HEK293T (cell line): ENCODE results near the gene GLOD5.
"Not testable (repeated sequence)": the region's sequence is repeated elsewhere in the genome, so short reads cannot be mapped to it uniquely, and the experiment has no call there.

Experiments
- ARNT ChIP-seq: fragments of 450-650 bp; IDR thresholded peaks from 2 replicates; pipeline ENCODE4 v1.6.1; 2017; ENCODE audit warnings: mild to moderate bottlenecking
- BHLHE40 ChIP-seq: fragments of 450-650 bp; IDR thresholded peaks from 2 replicates; pipeline ENCODE4 v1.6.1; 2016; ENCODE audit warnings: mild to moderate bottlenecking, moderate library complexity, borderline replicate concordance
- CTBP1 ChIP-seq: fragments of 450-650 bp; IDR thresholded peaks from 2 replicates; pipeline ENCODE4 v1.6.1; 2016; ENCODE audit warnings: borderline replicate concordance
- ELF4 ChIP-seq: fragments of 450-650 bp; IDR thresholded peaks from 2 replicates; pipeline ENCODE4 v1.6.1; 2017; ENCODE audit warnings: antibody characterized with exemption
- FOXA1 ChIP-seq: fragments of 450-650 bp; IDR thresholded peaks from 2 replicates; pipeline ENCODE4 v1.6.1; 2016; ENCODE audit warnings: mild to moderate bottlenecking
- FOXM1 ChIP-seq: fragments of 450-650 bp; IDR thresholded peaks from 2 replicates; pipeline ENCODE4 v1.6.1; 2017; ENCODE audit warnings: mild to moderate bottlenecking, borderline replicate concordance
- L3MBTL2 ChIP-seq: fragments of 450-650 bp; conservative IDR thresholded peaks from 2 replicates; pipeline ENCODE4 v1.6.1; 2016; ENCODE audit warnings: mild to moderate bottlenecking
- LEF1 ChIP-seq: fragments of 450-650 bp; IDR thresholded peaks from 2 replicates; pipeline ENCODE4 v1.6.1; 2017; ENCODE audit warnings: mild to moderate bottlenecking, borderline replicate concordance
- SP1 ChIP-seq: fragments of 450-650 bp; IDR thresholded peaks from 2 replicates; pipeline ENCODE4 v1.6.1; 2017
- TARDBP ChIP-seq: fragments of 450-650 bp; IDR thresholded peaks from 2 replicates; pipeline ENCODE4 v1.6.1; 2016
- ZNF384 ChIP-seq: fragments of 450-650 bp; IDR thresholded peaks from 2 replicates; pipeline ENCODE4 v1.6.1; 2016

DNA sequence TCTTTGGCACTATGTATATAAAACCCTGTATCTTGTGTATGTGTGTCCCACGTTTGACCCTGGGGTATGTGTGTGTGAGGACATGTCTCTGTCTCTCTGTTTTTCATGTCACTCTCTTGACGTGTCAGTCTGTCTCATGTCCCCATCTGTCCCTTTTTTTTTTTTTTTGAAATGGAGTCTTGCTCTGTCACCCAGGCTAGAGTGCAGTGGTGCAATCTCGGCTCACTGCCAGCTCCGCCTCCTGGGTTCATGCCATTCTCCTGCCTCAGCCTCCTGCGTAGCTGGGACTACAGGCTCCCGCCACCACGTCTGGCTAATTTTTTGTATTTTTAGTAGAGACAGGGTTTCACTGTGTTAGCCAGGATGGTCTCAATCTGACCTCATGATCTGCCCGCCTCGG, 57.8 kb downstream of the GLOD5 start:
- TF ChIP-seq SP1, TARDBP, ZNF384, LEF1, FOXA1, BHLHE40, L3MBTL2, ELF4, CTBP1, FOXM1, ARNT: not testable (repeated sequence)
